Duodenal mucosa (tissue), 2 donors: ENCODE data around the gene HELZ.
"Not testable (repeated sequence)": the region's sequence is repeated elsewhere in the genome, so short reads cannot be mapped to it uniquely, and the experiment has no call there.

ENCODE experiments used
- H3K27ac ChIP-seq: one replicate; pipeline ENCODE4 v1.7.0; 2013; ENCODE audit warnings: low read depth, low read length
- H3K27me3 ChIP-seq, 2 donors: one replicate each; pipeline ENCODE4 v1.7.0; 2013; ENCODE audit warnings: low read length in 2 of 2, control low read depth in 1 of 2; ENCODE audit not compliant: insufficient read depth in 2 of 2, control insufficient read depth in 1 of 2
- H3K36me3 ChIP-seq, 2 donors: one replicate each; pipeline ENCODE4 v1.7.0; 2013; ENCODE audit warnings: low read length in 2 of 2, control low read depth in 1 of 2; ENCODE audit not compliant: insufficient read depth in 2 of 2, control insufficient read depth in 1 of 2
- H3K4me1 ChIP-seq, 2 donors: one replicate each; pipeline ENCODE4 v1.7.0; 2013; ENCODE audit warnings: low read length in 2 of 2, control low read depth in 1 of 2; ENCODE audit not compliant: insufficient read depth in 2 of 2, control insufficient read depth in 1 of 2
- H3K4me3 ChIP-seq, 2 donors: one replicate each; pipeline ENCODE4 v1.7.0; 2013; ENCODE audit warnings: low read length in 2 of 2, low read depth in 1 of 2
- H3K9ac ChIP-seq, 2 donors: one replicate each; pipeline ENCODE4 v1.7.0; 2013; ENCODE audit warnings: low read length in 2 of 2, low read depth in 1 of 2
- H3K9me3 ChIP-seq, 2 donors: one replicate each; pipeline ENCODE4 v1.7.0; 2013; ENCODE audit warnings: low read length in 2 of 2, control low read depth in 1 of 2; ENCODE audit not compliant: control insufficient read depth in 1 of 2

Gene HELZ

DNA sequence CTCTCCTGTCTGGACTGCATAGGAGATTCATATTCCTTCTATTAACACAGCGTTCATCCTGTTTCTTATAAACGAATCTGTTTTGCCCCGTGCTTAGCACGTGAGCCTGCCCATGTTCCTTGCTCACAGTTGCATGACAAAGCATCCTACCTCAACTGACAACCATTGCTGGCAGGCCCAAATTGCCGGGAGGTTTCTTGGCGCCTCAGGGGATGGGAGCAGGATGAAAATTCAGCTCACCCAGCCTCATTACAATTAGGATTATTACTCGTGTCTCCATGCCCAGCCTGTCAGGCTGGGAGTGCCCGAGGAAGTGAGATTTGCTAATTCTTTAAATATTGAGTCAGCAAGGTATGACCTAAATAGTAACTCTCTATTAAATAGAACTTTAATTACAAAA is 36.7 kb upstream of the HELZ start:
- H3K36me3 ChIP-seq: no peaks in the 10 kb centered on the region
- H3K4me3 ChIP-seq: no peak overlapping the region
- H3K9me3 ChIP-seq: no peaks in the 10 kb centered on the region
- H3K4me1 ChIP-seq: no peaks in the 10 kb centered on the region
- H3K27me3 ChIP-seq: no peaks in the 10 kb centered on the region
- H3K27ac ChIP-seq: no peak overlapping the region
- H3K9ac ChIP-seq: no peak overlapping the region

DNA sequence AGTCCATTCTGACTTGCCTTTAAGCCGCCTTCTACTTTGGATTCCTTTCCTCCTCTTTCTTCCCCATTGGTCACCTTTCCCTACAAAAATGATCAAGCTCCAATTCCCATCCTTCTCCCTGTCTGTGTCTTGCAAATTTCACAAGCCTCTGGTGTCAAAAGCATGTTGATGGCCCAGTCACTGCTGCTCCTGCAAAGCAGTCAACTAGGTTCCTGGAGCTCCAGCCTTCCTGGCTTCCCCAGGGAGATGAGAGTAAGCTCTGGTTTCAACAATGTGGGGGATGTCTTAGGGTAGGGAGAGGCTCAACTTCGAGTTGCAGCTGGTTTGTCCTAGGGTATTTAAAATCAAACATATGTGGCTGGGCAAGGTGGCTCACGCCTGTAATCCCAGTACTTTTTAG is 36.1 kb upstream of the HELZ start:
- H3K36me3 ChIP-seq: no peaks in the 10 kb centered on the region
- H3K9me3 ChIP-seq: no peaks in the 10 kb centered on the region
- no peak overlapping the region for H3K27ac ChIP-seq
- no peaks in the 10 kb centered on the region for H3K4me1 ChIP-seq
- no peaks in the 10 kb centered on the region for H3K27me3 ChIP-seq
- no peak overlapping the region for H3K9ac ChIP-seq
- H3K4me3 ChIP-seq: no peak overlapping the region

DNA sequence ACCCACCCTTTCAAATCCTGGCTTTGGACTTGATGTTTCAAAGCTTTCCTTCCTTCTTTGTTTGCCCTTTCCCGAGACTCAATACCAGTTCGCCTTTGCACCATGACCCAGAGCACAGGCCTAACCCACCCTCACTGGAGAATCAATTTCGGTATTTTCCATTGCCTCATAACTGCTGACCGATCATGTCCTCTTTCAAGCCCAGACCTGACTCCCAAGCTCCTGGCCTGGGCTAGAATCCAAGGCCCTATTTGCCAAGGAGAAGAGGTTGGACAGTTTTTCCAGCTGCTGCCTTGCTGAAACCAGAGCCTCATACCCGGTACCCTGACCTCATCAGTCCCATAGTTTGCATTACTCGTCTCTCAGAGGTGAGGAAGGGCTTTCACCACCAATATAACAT is 35.3 kb upstream of the HELZ start:
- Histone ChIP-seq H3K27ac (no peak overlapping the region), H3K9me3 (no peaks in the 10 kb centered on the region), H3K4me1 (no peaks in the 10 kb centered on the region), H3K9ac (no peak overlapping the region), H3K4me3 (no peak overlapping the region), H3K27me3 (no peaks in the 10 kb centered on the region), H3K36me3 (no peaks in the 10 kb centered on the region)

DNA sequence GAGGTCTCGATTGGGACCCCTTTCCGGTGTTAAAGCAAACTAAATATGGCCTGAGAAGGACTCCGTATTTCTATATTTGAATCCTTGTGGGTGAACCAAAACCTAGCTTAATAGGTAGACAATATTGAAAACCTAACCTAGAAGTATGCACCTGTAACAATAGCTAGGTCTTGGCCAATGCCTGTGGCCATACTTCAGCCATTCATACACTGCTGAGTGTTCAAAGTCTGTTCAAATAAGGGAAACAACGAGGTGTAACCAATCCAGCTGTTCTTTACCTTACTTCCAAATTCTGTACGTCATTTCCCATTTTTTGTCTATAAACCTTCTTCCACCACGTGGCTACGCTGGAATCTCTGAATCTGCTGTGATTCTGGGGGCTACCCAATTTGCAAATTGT is 34.1 kb upstream of the HELZ start:
- no peaks in the 10 kb centered on the region for H3K36me3 ChIP-seq
- H3K4me1 ChIP-seq: no peaks in the 10 kb centered on the region
- no peak overlapping the region for H3K27ac ChIP-seq
- no peak overlapping the region for H3K4me3 ChIP-seq
- H3K9me3 ChIP-seq: no peaks in the 10 kb centered on the region
- no peak overlapping the region for H3K9ac ChIP-seq
- H3K27me3 ChIP-seq: no peaks in the 10 kb centered on the region

DNA sequence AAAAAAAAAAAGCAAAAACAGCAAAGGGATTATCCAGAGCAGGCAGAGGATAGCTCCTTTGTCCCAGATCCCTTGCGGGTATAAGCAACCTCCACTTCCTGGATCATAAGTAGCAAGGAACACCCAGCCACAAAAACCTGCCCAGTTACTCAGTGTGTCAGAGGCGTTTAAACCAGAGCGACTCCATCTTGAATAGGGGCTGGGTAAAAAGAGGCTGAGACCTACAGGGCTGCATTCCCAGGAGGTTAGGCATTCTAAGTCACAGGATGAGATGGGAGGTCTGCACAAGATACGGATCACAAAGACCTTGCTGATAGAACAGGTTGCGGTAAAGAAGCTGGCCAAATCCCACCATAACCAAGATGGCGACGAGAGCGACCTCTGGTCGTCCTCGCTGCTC is 33.4 kb upstream of the HELZ start:
- H3K9ac ChIP-seq: no peak overlapping the region
- H3K4me3 ChIP-seq: no peak overlapping the region
- no peaks in the 10 kb centered on the region for H3K36me3 ChIP-seq

DNA sequence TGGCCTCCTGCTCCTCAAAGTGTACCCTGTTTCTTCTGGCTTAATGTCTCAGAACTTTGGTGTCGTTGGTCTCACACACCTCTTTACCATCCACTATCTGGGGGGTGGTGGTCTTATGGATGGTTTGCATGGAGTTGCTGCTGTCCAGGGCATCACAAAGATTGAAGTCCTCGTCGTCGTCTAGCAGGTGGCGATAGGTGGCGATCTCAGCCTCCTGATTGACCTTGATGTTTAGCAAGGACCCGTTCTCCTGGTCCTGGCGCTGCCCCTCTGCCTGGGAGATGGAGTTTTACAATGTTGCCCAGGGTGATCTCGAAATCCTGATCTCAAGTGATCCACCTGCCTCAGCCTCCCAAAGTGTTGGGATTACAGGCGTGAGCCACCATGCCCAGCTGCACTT is 31.1 kb upstream of the HELZ start:
- Histone ChIP-seq H3K27me3 (no peaks in the 10 kb centered on the region), H3K4me3 (no peak overlapping the region), H3K4me1 (no peaks in the 10 kb centered on the region), H3K9ac (no peak overlapping the region), H3K36me3 (no peaks in the 10 kb centered on the region), H3K9me3 (no peaks in the 10 kb centered on the region), H3K27ac (no peak overlapping the region)

More for the DNA sequence above, 33.4 kb upstream of the HELZ start:
- no peaks in the 10 kb centered on the region for H3K4me1 ChIP-seq
- no peaks in the 10 kb centered on the region for H3K27me3 ChIP-seq
- no peaks in the 10 kb centered on the region for H3K9me3 ChIP-seq
- no peak overlapping the region for H3K27ac ChIP-seq

DNA sequence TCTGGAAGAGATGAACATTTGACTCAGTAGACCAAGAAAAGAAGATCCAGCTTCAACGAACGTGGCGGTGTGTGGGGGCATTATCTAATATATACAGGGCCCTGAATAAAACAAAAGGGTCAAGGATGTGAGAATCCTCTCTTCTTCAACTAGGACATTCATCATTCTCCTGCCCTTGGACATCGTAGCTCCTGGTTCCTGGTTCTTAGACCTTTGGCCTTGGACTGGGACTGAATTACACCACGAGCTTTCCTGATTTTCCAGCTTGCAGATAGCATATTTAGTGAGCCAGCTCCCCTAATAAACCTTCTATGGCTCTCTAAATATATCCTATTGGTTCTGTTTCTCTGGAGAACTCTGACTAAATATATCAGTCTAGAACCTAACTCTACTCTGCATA is 29.5 kb upstream of the HELZ start:
- H3K27me3 ChIP-seq: no peaks in the 10 kb centered on the region
- no peak overlapping the region for H3K9ac ChIP-seq
- no peak overlapping the region for H3K27ac ChIP-seq
- H3K9me3 ChIP-seq: no peaks in the 10 kb centered on the region
- H3K4me1 ChIP-seq: no peaks in the 10 kb centered on the region
- no peak overlapping the region for H3K4me3 ChIP-seq
- no peaks in the 10 kb centered on the region for H3K36me3 ChIP-seq

DNA sequence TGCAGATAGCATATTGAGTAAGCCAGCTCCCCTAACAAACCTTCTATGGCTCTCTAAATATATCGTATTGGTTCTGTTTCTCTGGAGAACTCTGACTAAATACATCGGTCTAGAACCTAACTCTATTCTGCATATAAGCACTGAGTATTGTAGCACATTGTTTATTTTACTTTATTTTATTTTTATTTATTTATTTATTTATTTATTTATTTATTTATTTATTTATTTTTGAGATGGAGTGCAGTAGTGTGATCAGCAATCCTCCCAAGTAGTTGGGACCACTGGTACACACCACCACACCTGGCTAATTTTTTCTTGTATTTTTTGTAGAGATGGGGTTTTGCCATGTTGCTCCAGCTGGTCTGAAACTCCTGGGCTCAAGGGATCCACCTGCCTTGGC is 28.9 kb upstream of the HELZ start:
- no peaks in the 10 kb centered on the region for H3K27me3 ChIP-seq
- H3K36me3 ChIP-seq: no peaks in the 10 kb centered on the region
- H3K9ac ChIP-seq: no peak overlapping the region
- H3K4me3 ChIP-seq: no peak overlapping the region
- H3K9me3 ChIP-seq: no peaks in the 10 kb centered on the region
- H3K27ac ChIP-seq: no peak overlapping the region
- no peaks in the 10 kb centered on the region for H3K4me1 ChIP-seq

DNA sequence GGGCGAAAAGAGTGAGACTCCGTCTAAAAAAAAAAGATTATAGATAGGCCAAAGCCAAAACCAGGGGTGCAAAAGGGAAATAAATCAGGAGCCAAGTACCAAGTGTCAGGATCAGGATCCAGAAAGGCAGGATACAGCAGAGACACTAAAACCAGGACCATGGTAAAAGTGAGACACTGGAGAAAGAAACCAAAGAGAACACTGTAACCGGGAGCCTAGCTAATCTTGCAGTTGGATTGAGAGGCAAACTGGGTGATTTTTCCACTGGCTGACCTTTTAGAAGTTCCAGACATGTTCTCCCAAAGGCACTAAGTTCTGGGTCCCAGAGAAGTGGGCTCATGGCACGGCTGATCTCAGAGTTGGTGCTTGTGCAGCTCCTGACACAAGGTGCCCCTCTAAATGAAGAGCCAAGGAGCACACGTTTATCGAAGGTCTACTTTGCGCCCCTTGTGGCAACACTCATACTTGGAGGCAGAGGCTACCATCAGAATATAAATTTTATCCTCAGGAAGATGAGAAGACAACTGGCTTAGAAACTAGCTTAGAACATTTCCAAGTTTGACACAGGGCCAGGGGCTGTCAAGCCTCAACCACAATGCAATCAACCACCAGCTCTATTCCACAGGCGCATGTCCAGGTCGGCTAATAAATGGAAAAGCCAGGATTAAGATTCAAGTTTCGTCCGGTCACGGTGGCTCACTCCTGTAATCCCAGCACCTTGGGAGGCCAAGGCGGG is 27.5 kb upstream of the HELZ start:
- Histone ChIP-seq H3K36me3 (no peaks in the 10 kb centered on the region), H3K9ac (no peak overlapping the region), H3K9me3 (no peaks in the 10 kb centered on the region), H3K4me3 (no peak overlapping the region), H3K4me1 (no peaks in the 10 kb centered on the region), H3K27me3 (no peaks in the 10 kb centered on the region), H3K27ac (no peak overlapping the region)

DNA sequence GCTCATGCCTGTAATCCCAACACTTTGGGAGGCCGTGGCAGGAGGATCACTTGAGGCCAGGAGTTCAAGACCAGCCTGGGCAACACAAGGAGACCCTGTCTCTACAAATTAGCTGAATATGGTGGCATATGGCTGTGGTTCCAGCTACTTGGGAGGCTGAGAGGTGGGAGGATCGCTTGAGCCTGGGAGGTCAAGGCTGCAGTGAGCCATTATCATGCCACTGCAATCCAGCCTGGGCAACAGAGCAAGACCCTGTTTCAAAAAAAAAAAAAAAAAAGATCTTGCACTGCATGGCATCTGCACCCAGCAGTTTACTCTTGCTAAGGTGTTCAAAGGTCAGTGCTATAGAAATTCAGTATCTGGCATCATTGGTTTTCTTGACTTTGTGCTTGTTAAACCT is 26.2 kb upstream of the HELZ start:
- not testable (repeated sequence) for H3K4me3 ChIP-seq, H3K27ac ChIP-seq, H3K4me1 ChIP-seq, H3K36me3 ChIP-seq, H3K9me3 ChIP-seq, H3K9ac ChIP-seq, H3K27me3 ChIP-seq

DNA sequence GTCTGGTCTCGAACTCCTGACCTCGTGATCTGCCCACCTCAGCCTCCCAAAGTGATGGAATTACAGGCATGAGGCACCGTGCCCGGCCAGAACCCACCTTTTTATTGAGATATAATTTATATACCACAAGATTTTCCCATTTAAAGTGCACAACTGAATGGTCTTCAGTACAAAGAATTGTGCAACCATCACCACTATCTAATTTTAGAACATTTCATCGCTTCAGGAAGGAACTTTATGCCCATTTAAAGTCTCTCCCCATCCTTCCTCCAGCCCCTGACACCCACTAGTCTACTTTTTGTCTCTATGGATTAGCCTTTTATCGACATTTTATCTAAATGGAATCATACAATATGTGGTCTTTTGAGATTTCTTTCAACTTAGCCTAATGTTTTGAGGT is 25.4 kb upstream of the HELZ start:
- Histone ChIP-seq H3K9ac (no peak overlapping the region), H3K27ac (no peak overlapping the region), H3K27me3 (no peaks in the 10 kb centered on the region), H3K36me3 (no peaks in the 10 kb centered on the region), H3K9me3 (no peaks in the 10 kb centered on the region), H3K4me3 (no peak overlapping the region), H3K4me1 (no peaks in the 10 kb centered on the region)
